Measurements from ENCODE around the gene SMIM11.

GRCh38 chr21:34352556-34352955 lies 22.8 kb upstream of the SMIM11 start:
- TF ChIP-seq CTCF (IDR thresholded peaks at IDR 0.05) (no peak), POLR2A (IDR thresholded peaks at IDR 0.05) (no peak)

All from esophagus squamous epithelium (tissue), 4 donors.